Body of pancreas (tissue), 4 donors: Measurements from ENCODE around the gene ACAA1.

ENCODE experiments used
- CTCF ChIP-seq, 7 experiments: fragments of 450-650 bp in 4 of 7; fragments of 200-600 bp in 3 of 7; sonication (generic) in 3 of 7; IDR thresholded peaks; one replicate each; pipeline ENCODE4 v1.5.1; 2016 to 2019; ENCODE audit warnings: antibody characterized with exemption in 7 of 7
- POLR2A ChIP-seq, 3 donors: fragments of 450-650 bp; IDR thresholded peaks; one replicate each; pipeline ENCODE4 v1.6.1; 2016; ENCODE audit warnings: antibody characterized with exemption in 3 of 3, mild to moderate bottlenecking in 2 of 3

GRCh38 chr3:38127611-38128302 lies 9.2 kb downstream of the ACAA1 start:
- TF ChIP-seq CTCF (IDR thresholded peaks at IDR 0.05) (no peak), POLR2A (IDR thresholded peaks at IDR 0.05) (no peak)
